ENCODE data around the gene CKB. TPM values are rescaled to one million over a fixed set of nuclear protein-coding genes. Genes with fewer than 3 reads are reported as not detected.

The CKB gene
- polyA plus RNA-seq, 1 donor (not counting 4 experiments of a cell fraction or from before 2014, with no cell fraction given) = 10.0 TPM

DNA sequence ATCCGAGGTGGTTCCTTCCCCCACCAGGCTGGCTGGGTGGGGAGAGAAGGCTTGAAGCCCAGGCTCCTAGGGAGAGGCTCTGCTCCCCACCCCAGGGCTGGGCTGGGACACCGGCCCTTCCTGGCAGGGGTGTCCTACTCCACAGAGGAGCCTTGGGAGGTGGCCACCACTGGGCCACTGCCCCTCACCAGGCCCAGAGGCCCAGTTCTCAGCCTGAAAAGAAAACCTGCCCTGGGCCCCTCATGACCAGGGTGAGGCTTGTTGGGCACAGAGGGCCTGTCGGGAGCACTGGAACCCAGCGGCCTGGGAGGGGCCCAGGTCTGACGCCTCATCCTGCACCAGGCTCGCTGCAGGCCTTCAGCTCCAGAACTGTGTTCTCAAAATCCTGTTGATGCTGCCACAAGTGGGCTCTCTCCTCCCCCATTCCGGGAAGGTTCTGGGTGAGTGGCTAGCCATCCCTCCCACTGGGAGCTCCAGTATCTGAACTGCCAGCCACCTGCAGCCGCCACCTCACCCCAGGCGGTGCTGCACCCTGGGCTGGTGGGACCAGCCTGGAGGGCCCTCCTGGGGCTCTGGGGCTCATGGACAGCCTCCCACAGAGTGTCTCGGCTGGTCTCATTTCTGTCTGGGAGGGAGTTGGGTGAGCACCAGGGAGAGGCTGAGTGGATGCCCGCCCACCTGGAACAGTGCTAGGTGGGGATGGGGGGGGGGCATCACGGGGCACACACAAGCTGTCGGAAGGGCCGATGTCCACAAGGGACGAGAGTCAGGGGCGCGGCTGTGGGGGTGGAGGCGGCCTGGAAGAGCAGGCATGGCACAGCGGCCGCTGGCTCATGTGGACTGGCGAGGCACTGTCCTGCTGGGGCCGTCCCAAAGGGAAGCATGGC, 28.1 kb upstream of the CKB start:
- H3K36me3 ChIP-seq (ENCODE audit: control insufficient read depth in 2 of 2, extremely low read depth in 1 of 2, insufficient read depth in 2 of 2, low read length in 2 of 2) = no peaks in the 10 kb centered on the region
- no peaks in the 10 kb centered on the region for H3K27me3 ChIP-seq (ENCODE audit: control insufficient read depth, extremely low read depth, insufficient read depth, low read length)
- H3K4me2 ChIP-seq (ENCODE audit: control insufficient read depth, extremely low read depth, insufficient read depth, low read depth, low read length) = no peak overlapping the region
- no peak overlapping the region for H3K9ac ChIP-seq (ENCODE audit: control insufficient read depth, extremely low read depth, insufficient read depth, low read length)
- H3K27ac ChIP-seq (ENCODE audit: control insufficient read depth, insufficient read depth, low read length) = no peak overlapping the region
- H3K9me1 ChIP-seq (ENCODE audit: control insufficient read depth, extremely low read depth, insufficient read depth, low read length) = peaks cover 11% of the 10 kb centered on the region
- peaks cover 10% of the 10 kb centered on the region for H4K20me1 ChIP-seq (ENCODE audit: control insufficient read depth, extremely low read depth, insufficient read depth, low read length)
- dilution Hi-C loops (cut with MboI; ENCODE audit: extremely low pct_ligation_motif_present, low sequenced_read_pairs) = no loop called here
- H3K4me3 ChIP-seq (ENCODE audit: control insufficient read depth in 2 of 3, extremely low read depth in 1 of 3, insufficient read depth in 2 of 3, low read depth in 1 of 3, low read length in 3 of 3) = no peak overlapping the region
- H3K9me3 ChIP-seq (ENCODE audit: control insufficient read depth, low read depth, low read length) = no peaks in the 10 kb centered on the region
- DNase-seq (ENCODE audit: low read depth, low spot score) (no peak), FAIRE-seq (no peak)
- H2AFZ ChIP-seq (ENCODE audit: control insufficient read depth, low read length) = no peak overlapping the region
- peaks cover 4% of the 10 kb centered on the region for H3K79me2 ChIP-seq (ENCODE audit: control insufficient read depth, insufficient read depth, low read length)
- peaks cover 18% of the 10 kb centered on the region for H3K4me1 ChIP-seq (ENCODE audit: control insufficient read depth, extremely low read depth, insufficient read depth, low read length)
- TF ChIP-seq CTCF (optimal IDR thresholded peaks at IDR 0.05 in 1 of 3, IDR thresholded peaks at IDR 0.05 in 1 of 3, conservative IDR thresholded peaks at IDR 0.05 in 1 of 3; ENCODE audit: extremely low read depth in 1 of 3, insufficient read depth in 2 of 3, low read length in 3 of 3) = no peak
- TF ChIP-seq EZH2 (IDR thresholded peaks at IDR 0.05; ENCODE audit: low read length) = no peak

GRCh38 chr14:103549361-103550311, 27.0 kb upstream of the CKB start:
- Histone ChIP-seq H4K20me1 (ENCODE audit: control insufficient read depth, extremely low read depth, insufficient read depth, low read length) (peaks cover 10% of the 10 kb centered on the region), H3K27ac (ENCODE audit: control insufficient read depth, insufficient read depth, low read length) (no peak overlapping the region), H3K4me1 (ENCODE audit: control insufficient read depth, extremely low read depth, insufficient read depth, low read length) (peaks cover 18% of the 10 kb centered on the region), H3K27me3 (ENCODE audit: control insufficient read depth, extremely low read depth, insufficient read depth, low read length) (no peaks in the 10 kb centered on the region), H3K9me1 (ENCODE audit: control insufficient read depth, extremely low read depth, insufficient read depth, low read length) (peaks cover 11% of the 10 kb centered on the region), H3K4me3 (ENCODE audit: control insufficient read depth in 2 of 3, extremely low read depth in 1 of 3, insufficient read depth in 2 of 3, low read depth in 1 of 3, low read length in 3 of 3) (no peak overlapping the region), H3K9ac (ENCODE audit: control insufficient read depth, extremely low read depth, insufficient read depth, low read length) (no peak overlapping the region), H2AFZ (ENCODE audit: control insufficient read depth, low read length) (no peak overlapping the region), H3K36me3 (ENCODE audit: control insufficient read depth in 2 of 2, extremely low read depth in 1 of 2, insufficient read depth in 2 of 2, low read length in 2 of 2) (no peaks in the 10 kb centered on the region), H3K79me2 (ENCODE audit: control insufficient read depth, insufficient read depth, low read length) (no peaks in the 10 kb centered on the region), H3K9me3 (ENCODE audit: control insufficient read depth, low read depth, low read length) (no peaks in the 10 kb centered on the region), H3K4me2 (ENCODE audit: control insufficient read depth, extremely low read depth, insufficient read depth, low read depth, low read length) (no peak overlapping the region)
- FAIRE-seq = no peak
- peak in 1 of 3 experiments; percentile 38 for TF ChIP-seq CTCF (optimal IDR thresholded peaks at IDR 0.05 in 1 of 3, IDR thresholded peaks at IDR 0.05 in 1 of 3, conservative IDR thresholded peaks at IDR 0.05 in 1 of 3; ENCODE audit: extremely low read depth in 1 of 3, insufficient read depth in 2 of 3, low read length in 3 of 3)
- no peak for TF ChIP-seq EZH2 (IDR thresholded peaks at IDR 0.05; ENCODE audit: low read length)
- dilution Hi-C loops (cut with MboI; ENCODE audit: extremely low pct_ligation_motif_present, low sequenced_read_pairs) = no loop called here
- DNase-seq (ENCODE audit: low read depth, low spot score) = no peak
